Cardiac fibroblast (primary cell): ENCODE results near the gene DAAM1.
A peak's percentile ranks its signal among the peaks of the same experiment; 100 is the strongest.

Source experiments
- DNase-seq, 2 donors: peaks; one replicate each; pipeline versions ENCODE4 v3.0.0 to v3.0.0-alpha.2; 2010; ENCODE audit warnings: low read depth in 2 of 2
- H3K4me3 ChIP-seq, 2 donors: replicated peaks in 1 of 2; 1 replicate in 1 of 2; 2 replicates in 1 of 2; pipeline ENCODE4 v1.5.1; 2011; ENCODE audit warnings: low read depth in 2 of 2, low read length in 2 of 2, mild to moderate bottlenecking in 2 of 2, moderate library complexity in 1 of 2
- TF ChIP-seq, protein P1 (sequence below): IDR thresholded peaks from one replicate; pipeline ENCODE4 v1.5.1; 2011; ENCODE audit warnings: low read depth, mild to moderate bottlenecking, low read length, inconsistent platforms

The DAAM1 gene

DNA sequence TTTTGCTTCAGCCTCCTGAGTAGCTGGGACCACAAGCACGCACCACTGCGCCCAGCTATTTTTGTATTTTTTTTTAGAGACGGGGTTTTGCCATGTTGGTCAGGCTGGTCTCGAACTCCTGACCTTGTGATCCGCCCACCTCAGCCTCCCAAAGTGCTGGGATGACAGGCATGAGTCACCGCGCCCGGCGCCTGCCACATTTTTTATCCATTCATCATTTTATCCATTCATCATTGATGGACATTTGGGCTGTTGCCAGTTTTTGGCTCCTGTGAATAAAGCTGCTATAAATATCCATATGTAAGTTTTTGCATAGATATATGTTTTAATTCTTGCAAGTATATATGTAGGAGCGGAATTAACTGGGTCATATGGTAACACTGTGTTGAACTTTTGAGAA lies 79.5 kb downstream of the DAAM1 start:
- TF ChIP-seq, protein P1, sequence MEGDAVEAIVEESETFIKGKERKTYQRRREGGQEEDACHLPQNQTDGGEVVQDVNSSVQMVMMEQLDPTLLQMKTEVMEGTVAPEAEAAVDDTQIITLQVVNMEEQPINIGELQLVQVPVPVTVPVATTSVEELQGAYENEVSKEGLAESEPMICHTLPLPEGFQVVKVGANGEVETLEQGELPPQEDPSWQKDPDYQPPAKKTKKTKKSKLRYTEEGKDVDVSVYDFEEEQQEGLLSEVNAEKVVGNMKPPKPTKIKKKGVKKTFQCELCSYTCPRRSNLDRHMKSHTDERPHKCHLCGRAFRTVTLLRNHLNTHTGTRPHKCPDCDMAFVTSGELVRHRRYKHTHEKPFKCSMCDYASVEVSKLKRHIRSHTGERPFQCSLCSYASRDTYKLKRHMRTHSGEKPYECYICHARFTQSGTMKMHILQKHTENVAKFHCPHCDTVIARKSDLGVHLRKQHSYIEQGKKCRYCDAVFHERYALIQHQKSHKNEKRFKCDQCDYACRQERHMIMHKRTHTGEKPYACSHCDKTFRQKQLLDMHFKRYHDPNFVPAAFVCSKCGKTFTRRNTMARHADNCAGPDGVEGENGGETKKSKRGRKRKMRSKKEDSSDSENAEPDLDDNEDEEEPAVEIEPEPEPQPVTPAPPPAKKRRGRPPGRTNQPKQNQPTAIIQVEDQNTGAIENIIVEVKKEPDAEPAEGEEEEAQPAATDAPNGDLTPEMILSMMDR: no peak
- no peak overlapping the region for H3K4me3 ChIP-seq
- DNase-seq: peak in 1 of 2 donors; percentile 70

DNA sequence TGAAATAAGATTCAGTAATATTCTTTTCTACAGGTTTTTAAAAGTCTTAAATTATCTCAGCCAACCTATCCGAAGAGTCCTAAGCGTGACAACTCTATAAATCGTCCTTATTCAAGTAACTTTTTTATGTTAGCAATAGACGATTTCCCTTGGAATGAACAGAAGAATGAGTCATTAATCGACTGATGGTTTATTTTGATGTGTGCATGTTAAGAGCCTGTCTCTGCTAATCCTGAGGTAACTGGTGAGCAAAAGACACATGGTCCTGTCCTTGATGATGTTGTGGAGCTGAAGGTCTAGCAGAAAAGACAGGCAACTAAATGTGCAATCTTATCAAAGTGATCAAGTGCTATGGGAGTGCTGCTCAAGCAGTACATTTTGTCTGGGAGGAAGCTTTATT lies 80.4 kb downstream of the DAAM1 start:
- H3K4me3 ChIP-seq: no peak overlapping the region
- TF ChIP-seq, protein P1: no peak
- no peak for DNase-seq

DNA sequence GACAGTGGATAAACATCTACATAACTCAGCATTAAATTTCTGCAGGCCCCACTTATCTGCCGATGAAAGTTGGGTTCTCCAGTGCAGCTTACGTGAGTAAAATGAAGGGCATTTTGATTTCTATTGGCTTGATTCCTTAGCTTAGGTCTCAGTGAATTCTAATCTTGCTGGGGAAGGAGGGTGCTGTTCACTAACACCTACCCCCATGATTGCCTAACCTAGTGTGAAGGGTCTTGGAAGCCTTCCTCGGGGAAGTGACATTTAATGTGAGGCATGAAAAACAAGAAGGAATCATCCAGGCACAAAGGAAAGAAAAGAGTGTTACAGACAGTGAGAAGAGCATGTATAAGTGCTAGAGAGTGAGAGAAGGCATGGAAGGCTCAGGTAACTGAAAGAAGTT lies 81.0 kb downstream of the DAAM1 start:
- no peak overlapping the region for H3K4me3 ChIP-seq
- DNase-seq: no peak
- TF ChIP-seq, protein P1: no peak

DNA sequence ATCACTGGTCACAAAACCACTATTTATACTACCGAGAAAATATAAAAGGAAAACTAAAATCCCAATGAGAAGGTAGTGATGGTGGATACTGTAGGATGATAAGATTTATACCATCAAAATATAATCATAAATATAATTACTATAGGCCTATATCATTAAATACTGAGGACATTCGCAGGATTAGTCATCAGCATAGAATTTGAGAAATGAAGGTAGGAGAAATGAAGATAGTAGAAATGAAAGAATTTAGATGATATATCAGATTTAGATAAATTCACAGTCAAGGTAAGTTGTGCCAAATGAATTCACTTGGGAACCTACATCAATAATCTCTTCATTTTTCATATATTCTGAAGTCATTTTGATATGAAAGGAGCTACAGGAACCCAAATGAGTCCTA lies 82.8 kb downstream of the DAAM1 start:
- TF ChIP-seq, protein P1: no peak
- no peak overlapping the region for H3K4me3 ChIP-seq
- DNase-seq: no peak

GRCh38 chr14:59271734-59272133 lies 83.3 kb downstream of the DAAM1 start:
- peak; percentile 66 to 73 for DNase-seq
- TF ChIP-seq, protein P1: no peak
- no peak overlapping the region for H3K4me3 ChIP-seq

DNA sequence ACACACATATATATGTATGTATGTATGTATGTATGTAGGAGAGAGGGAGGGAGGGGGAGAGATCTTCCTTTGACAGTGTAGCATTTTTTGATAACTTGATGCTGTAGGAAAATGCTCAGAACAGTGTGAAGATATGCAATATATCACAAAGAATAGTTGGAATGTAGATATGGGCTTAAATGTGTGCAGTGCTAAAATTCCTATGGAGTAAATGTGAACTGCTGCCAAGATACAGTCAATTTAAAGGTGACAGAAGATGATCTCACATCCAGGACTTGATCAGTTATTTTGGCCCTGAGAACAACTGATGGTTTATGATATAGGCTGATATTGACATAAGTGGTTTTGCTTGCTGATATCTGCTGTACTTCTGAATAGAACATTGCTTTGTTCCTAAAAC lies 84.2 kb downstream of the DAAM1 start:
- TF ChIP-seq, protein P1: no peak
- no peak for DNase-seq
- no peak overlapping the region for H3K4me3 ChIP-seq

GRCh38 chr14:59273737-59274136 lies 85.3 kb downstream of the DAAM1 start:
- TF ChIP-seq, protein P1: no peak
- no peak for DNase-seq

More at GRCh38 chr14:59273737-59274136, 85.3 kb downstream of the DAAM1 start:
- H3K4me3 ChIP-seq: no peak overlapping the region
